Glutamatergic neuron (in vitro differentiated cells): ENCODE results near the gene TMEM87B. TPM values are rescaled to one million over a fixed set of nuclear protein-coding genes. Genes with fewer than 3 reads are reported as not detected.
A peak's percentile ranks its signal among the peaks of the same experiment; 100 is the strongest.

Experiments used
- DNase-seq: peaks from one replicate; pipeline ENCODE4 v3.0.0; 2022
- H3K27ac Mint-ChIP-seq: one replicate; pipeline ENCODE4 v1.8.0; 2020; ENCODE audit warnings: mild to moderate bottlenecking, mixed read lengths, inconsistent platforms; ENCODE audit not compliant: unreplicated experiment
- H3K27me3 Mint-ChIP-seq: one replicate; pipeline ENCODE4 v1.8.0; 2020; ENCODE audit warnings: mild to moderate bottlenecking, moderate library complexity, mixed read lengths, inconsistent platforms; ENCODE audit not compliant: unreplicated experiment
- H3K36me3 Mint-ChIP-seq: one replicate; pipeline ENCODE4 v1.8.0; 2020; ENCODE audit warnings: mild to moderate bottlenecking, mixed read lengths, inconsistent platforms; ENCODE audit not compliant: unreplicated experiment
- H3K4me1 Mint-ChIP-seq: one replicate; pipeline ENCODE4 v1.8.0; 2020; ENCODE audit warnings: mild to moderate bottlenecking, low read depth, mixed read lengths, inconsistent platforms; ENCODE audit not compliant: unreplicated experiment
- H3K4me3 Mint-ChIP-seq: one replicate; pipeline ENCODE4 v1.8.0; 2020; ENCODE audit warnings: mild to moderate bottlenecking, mixed read lengths, inconsistent platforms; ENCODE audit not compliant: unreplicated experiment
- H3K9me3 Mint-ChIP-seq: one replicate; pipeline ENCODE4 v1.8.0; 2020; ENCODE audit warnings: mild to moderate bottlenecking, moderate library complexity, mixed read lengths, inconsistent platforms; ENCODE audit not compliant: unreplicated experiment
- total RNA-seq: library from RNA; stranded (reverse); fragmentation: NEBNext Ultra II Directional; extraction: Animal tissue kit (Norgen Biotek cat#: 25700); gene quantifications from one replicate; pipeline ENCODE4 v1.2.1, GENCODE V29; 2021; ENCODE audit not compliant: unreplicated experiment
- TF ChIP-seq, protein P1 (sequence below): fragments of 200-600 bp; sonication (generic); IDR thresholded peaks from one replicate; pipeline ENCODE4 v1.5.0; 2021; ENCODE audit not compliant: partially characterized antibody, unreplicated experiment

The TMEM87B gene
- total RNA-seq, 1 donor from 2014 or later = 8.6 TPM

GRCh38 chr2:112045446-112046014 lies 9.5 kb upstream of the TMEM87B start:
- Mint-ChIP-seq H3K4me3 (no peak overlapping the region), H3K4me1 (no peaks in the 10 kb centered on the region), H3K27ac (no peak overlapping the region), H3K9me3 (no peaks in the 10 kb centered on the region), H3K27me3 (no peaks in the 10 kb centered on the region), H3K36me3 (peaks cover 18% of the 10 kb centered on the region)
- TF ChIP-seq, protein P1, sequence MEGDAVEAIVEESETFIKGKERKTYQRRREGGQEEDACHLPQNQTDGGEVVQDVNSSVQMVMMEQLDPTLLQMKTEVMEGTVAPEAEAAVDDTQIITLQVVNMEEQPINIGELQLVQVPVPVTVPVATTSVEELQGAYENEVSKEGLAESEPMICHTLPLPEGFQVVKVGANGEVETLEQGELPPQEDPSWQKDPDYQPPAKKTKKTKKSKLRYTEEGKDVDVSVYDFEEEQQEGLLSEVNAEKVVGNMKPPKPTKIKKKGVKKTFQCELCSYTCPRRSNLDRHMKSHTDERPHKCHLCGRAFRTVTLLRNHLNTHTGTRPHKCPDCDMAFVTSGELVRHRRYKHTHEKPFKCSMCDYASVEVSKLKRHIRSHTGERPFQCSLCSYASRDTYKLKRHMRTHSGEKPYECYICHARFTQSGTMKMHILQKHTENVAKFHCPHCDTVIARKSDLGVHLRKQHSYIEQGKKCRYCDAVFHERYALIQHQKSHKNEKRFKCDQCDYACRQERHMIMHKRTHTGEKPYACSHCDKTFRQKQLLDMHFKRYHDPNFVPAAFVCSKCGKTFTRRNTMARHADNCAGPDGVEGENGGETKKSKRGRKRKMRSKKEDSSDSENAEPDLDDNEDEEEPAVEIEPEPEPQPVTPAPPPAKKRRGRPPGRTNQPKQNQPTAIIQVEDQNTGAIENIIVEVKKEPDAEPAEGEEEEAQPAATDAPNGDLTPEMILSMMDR = no peak
- no peak for DNase-seq

DNA sequence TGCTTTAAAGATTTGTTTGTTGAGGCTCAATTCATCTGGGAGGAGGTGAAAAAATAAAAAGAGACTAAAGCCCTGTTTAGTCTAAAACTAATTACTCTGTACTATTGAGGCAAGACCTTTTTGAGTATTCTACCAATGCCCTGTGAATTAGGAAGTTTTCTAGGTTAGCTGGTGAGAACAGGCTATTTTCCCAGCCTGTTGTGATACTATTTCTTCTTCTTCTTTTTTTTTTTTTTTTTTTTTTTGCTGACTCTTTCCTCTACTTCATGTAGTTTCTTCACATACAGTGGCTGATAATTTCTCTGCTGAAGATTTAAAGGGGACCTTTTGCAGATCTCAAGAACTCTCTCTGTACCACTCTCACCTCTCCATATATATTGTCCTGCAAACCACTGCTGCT lies 8.8 kb upstream of the TMEM87B start:
- TF ChIP-seq, protein P1 = no peak
- Mint-ChIP-seq H3K4me3 (no peak overlapping the region), H3K27ac (no peak overlapping the region), H3K36me3 (peaks cover 18% of the 10 kb centered on the region), H3K4me1 (no peaks in the 10 kb centered on the region), H3K27me3 (no peaks in the 10 kb centered on the region), H3K9me3 (no peaks in the 10 kb centered on the region)
- DNase-seq = no peak

DNA sequence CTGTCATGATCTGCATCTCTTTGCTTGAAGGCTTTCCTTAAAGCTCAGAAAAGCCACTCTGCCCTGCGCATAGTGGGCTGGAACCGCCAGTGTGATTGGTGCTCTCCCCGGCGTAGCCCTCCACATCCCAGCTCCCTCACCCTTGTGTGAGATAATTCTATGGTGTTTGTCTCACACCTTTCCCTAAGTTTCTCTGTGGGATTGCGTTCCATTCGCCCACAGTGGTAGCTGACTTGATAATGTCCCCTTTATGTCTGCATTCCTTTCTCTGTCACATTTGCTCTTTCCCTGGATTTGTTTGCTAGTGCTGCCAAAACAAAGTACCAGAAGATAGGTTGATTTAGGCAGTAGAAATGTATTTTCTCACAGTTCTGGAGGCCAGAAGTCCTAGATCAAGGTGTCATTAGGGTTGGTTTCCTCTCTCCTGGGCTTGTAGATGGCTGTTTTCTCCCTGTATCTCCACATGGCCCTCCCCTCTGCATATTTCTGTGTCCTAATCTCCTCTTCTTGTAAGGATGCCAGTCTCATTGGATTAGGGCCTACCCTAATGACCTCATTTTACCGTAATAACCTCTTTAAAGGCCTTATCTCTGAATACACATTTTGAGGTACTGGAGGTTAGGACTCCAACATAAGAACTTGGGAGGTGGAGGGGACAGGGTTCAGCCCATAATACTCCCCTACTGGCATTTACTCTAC lies 7.4 kb upstream of the TMEM87B start:
- TF ChIP-seq, protein P1 = no peak
- DNase-seq = no peak
- peaks cover 18% of the 10 kb centered on the region for H3K36me3 Mint-ChIP-seq
- no peaks in the 10 kb centered on the region for H3K9me3 Mint-ChIP-seq
- no peak overlapping the region for H3K27ac Mint-ChIP-seq
- no peak overlapping the region for H3K4me3 Mint-ChIP-seq
- H3K27me3 Mint-ChIP-seq = no peaks in the 10 kb centered on the region
- no peaks in the 10 kb centered on the region for H3K4me1 Mint-ChIP-seq

GRCh38 chr2:112048236-112048592 lies 6.9 kb upstream of the TMEM87B start:
- peaks cover 2% of the 10 kb centered on the region for H3K27me3 Mint-ChIP-seq
- H3K27ac Mint-ChIP-seq = no peak overlapping the region
- H3K36me3 Mint-ChIP-seq = peaks cover 18% of the 10 kb centered on the region
- H3K4me1 Mint-ChIP-seq = no peaks in the 10 kb centered on the region
- H3K4me3 Mint-ChIP-seq = no peak overlapping the region
- TF ChIP-seq, protein P1 = no peak
- no peaks in the 10 kb centered on the region for H3K9me3 Mint-ChIP-seq
- DNase-seq = no peak

DNA sequence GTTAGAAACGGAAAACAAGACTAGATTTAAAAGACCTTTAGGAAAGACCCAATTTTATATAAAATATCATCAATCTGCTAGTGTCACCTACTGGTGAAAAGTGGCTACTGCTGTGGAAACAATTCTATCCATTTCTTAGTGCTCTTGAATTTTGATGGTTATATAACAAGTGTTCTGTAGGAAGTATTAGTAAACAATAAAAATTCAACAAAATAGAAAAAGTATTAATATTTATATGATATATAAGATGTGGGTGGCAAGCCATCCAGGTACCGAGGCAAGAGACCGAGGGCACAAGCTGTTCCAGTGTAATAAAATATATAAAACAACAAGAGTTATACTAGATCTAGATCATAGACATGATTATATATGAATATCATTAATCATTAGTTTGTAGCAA lies 6.2 kb upstream of the TMEM87B start:
- Mint-ChIP-seq H3K36me3 (peaks cover 18% of the 10 kb centered on the region), H3K4me3 (no peak overlapping the region), H3K9me3 (no peaks in the 10 kb centered on the region), H3K4me1 (no peaks in the 10 kb centered on the region), H3K27me3 (peaks cover 2% of the 10 kb centered on the region), H3K27ac (no peak overlapping the region)
- DNase-seq = no peak
- TF ChIP-seq, protein P1 = peak; percentile 87
